IMR-90 (cell line): ENCODE data around the gene LHX5. TPM values are rescaled to one million over a fixed set of nuclear protein-coding genes. Genes with fewer than 3 reads are reported as not detected.

Experiments used
- ATAC-seq: fragments of 200-7000 bp; cut with Tn5 transposase; 2 replicates; pipeline ENCODE4 v1.9.1; 2020; ENCODE audit warnings: low read depth, mild to moderate bottlenecking, moderate library complexity
- BruUV-seq: library from RNA; stranded (reverse); fragments of 400-500 nt; replicated peaks from 2 replicates; lab custom pipeline; 2021; lab: Mats Ljungman, UMichigan
- CTCF ChIA-PET: fragments of 300-600 bp; formaldehyde crosslinking; extraction: SDS; loops from one replicate; lab custom pipeline; 2021; ENCODE audit warnings: antibody characterized with exemption; lab: Yijun Ruan, JAX
- POLR2A ChIA-PET: fragments of 300-600 bp; sonication (Branson Sonifier 250); formaldehyde crosslinking; loops from one replicate; lab custom pipeline; 2022; ENCODE audit warnings: antibody characterized with exemption; ENCODE audit not compliant: unreplicated experiment; lab: Charles Lee
- DNase-seq: peaks from one replicate; pipeline ENCODE4 v3.0.0; 2013
- H2AFZ ChIP-seq: replicated peaks from 2 replicates; pipeline ENCODE3; 2013; ENCODE audit warnings: low read length, mild to moderate bottlenecking; ENCODE audit not compliant: poor library complexity
- H2AK5ac ChIP-seq: 2 replicates; pipeline ENCODE4 v1.6.1; 2013; ENCODE audit warnings: low read depth, low read length, inconsistent platforms
- H2AK9ac ChIP-seq: replicated peaks from 2 replicates; pipeline ENCODE3; 2013; ENCODE audit warnings: mild to moderate bottlenecking, low read depth, low read length, moderate library complexity; ENCODE audit not compliant: poor library complexity
- H2BK120ac ChIP-seq: 2 replicates; pipeline ENCODE4 v1.6.1; 2013; ENCODE audit warnings: low read depth, low read length, inconsistent platforms
- H2BK15ac ChIP-seq: 3 replicates; pipeline ENCODE4 v1.6.1; 2013; ENCODE audit warnings: low read depth, low read length, inconsistent platforms
- H2BK20ac ChIP-seq: 2 replicates; pipeline ENCODE4 v1.6.1; 2013; ENCODE audit warnings: low read depth, mild to moderate bottlenecking, inconsistent platforms, low read length, moderate library complexity
- H2BK5ac ChIP-seq: 2 replicates; pipeline ENCODE4 v1.6.1; 2013; ENCODE audit warnings: mild to moderate bottlenecking, low read depth, low read length, inconsistent platforms; ENCODE audit not compliant: poor library complexity, severe bottlenecking
- H3K14ac ChIP-seq: replicated peaks from 2 replicates; pipeline ENCODE4 v1.6.1; 2013; ENCODE audit warnings: low read depth, low read length, inconsistent platforms
- H3K18ac ChIP-seq: 2 replicates; pipeline ENCODE4 v1.6.1; 2013; ENCODE audit warnings: low read depth, low read length, control low read depth
- H3K23ac ChIP-seq: 2 replicates; pipeline ENCODE4 v1.6.1; 2013; ENCODE audit warnings: low read depth, low read length, inconsistent platforms
- H3K27ac ChIP-seq: 2 replicates; pipeline ENCODE4 v1.5.1; 2013; ENCODE audit warnings: mild to moderate bottlenecking, control low read depth, low read length; ENCODE audit not compliant: insufficient read depth
- H3K27me3 ChIP-seq: 2 replicates; pipeline ENCODE4 v1.6.1; 2013; ENCODE audit warnings: low read length; ENCODE audit not compliant: control insufficient read depth, insufficient read depth
- H3K36me3 ChIP-seq: 2 replicates; pipeline ENCODE4 v1.6.1; 2013; ENCODE audit warnings: low read length, mixed read lengths; ENCODE audit not compliant: control insufficient read depth, insufficient read depth
- H3K4ac ChIP-seq: 2 replicates; pipeline ENCODE4 v1.6.1; 2013; ENCODE audit warnings: low read depth, low read length, inconsistent platforms
- H3K4me1 ChIP-seq: 2 replicates; pipeline ENCODE4 v1.6.1; 2013; ENCODE audit warnings: low read length, mixed read lengths; ENCODE audit not compliant: control insufficient read depth, insufficient read depth
- H3K4me2 ChIP-seq: 2 replicates; pipeline ENCODE4 v1.6.1; 2013; ENCODE audit warnings: low read depth, mild to moderate bottlenecking, control low read depth, low read length, moderate library complexity
- H3K4me3 ChIP-seq: 2 replicates; pipeline ENCODE4 v1.5.1; 2013; ENCODE audit warnings: low read depth, mild to moderate bottlenecking, control low read depth, low read length, moderate library complexity; ENCODE audit not compliant: insufficient read depth
- H3K56ac ChIP-seq: 2 replicates; pipeline ENCODE4 v1.6.1; 2013; ENCODE audit warnings: low read length, inconsistent platforms; ENCODE audit not compliant: insufficient read depth; ENCODE audit errors: extremely low read depth
- H3K79me1 ChIP-seq, 2 experiments: 2 replicates each; pipeline ENCODE4 v1.6.1; 2013; ENCODE audit warnings: low read length in 2 of 2, inconsistent platforms in 1 of 2, low read depth in 1 of 2
- H3K9ac ChIP-seq: 2 replicates; pipeline ENCODE4 v1.6.1; 2013; ENCODE audit warnings: low read depth, low read length, control low read depth
- H3K9me1 ChIP-seq: 2 replicates; pipeline ENCODE4 v1.6.1; 2013; ENCODE audit warnings: low read length, inconsistent platforms; ENCODE audit not compliant: insufficient read depth
- H3K9me3 ChIP-seq: 2 replicates; pipeline ENCODE4 v1.6.1; 2013; ENCODE audit warnings: low read length; ENCODE audit not compliant: control insufficient read depth, insufficient read depth
- H4K20me1 ChIP-seq: 2 replicates; pipeline ENCODE4 v1.6.1; 2013; ENCODE audit warnings: low read length, inconsistent platforms; ENCODE audit not compliant: insufficient read depth
- H4K5ac ChIP-seq: 2 replicates; pipeline ENCODE4 v1.6.1; 2013; ENCODE audit warnings: mild to moderate bottlenecking, low read depth, low read length, control low read depth
- H4K8ac ChIP-seq, 2 experiments: 2 replicates each; pipeline ENCODE4 v1.6.1; 2013; ENCODE audit warnings: low read depth in 2 of 2, low read length in 2 of 2, control low read depth in 1 of 2, inconsistent platforms in 1 of 2
- H4K91ac ChIP-seq: 2 replicates; pipeline ENCODE4 v1.6.1; 2013; ENCODE audit warnings: low read depth, low read length, inconsistent platforms; ENCODE audit not compliant: insufficient read depth
- BHLHE40 ChIP-seq: fragments of 150-350 bp; IDR thresholded peaks from 2 replicates; pipeline ENCODE4 v1.6.1; 2016; ENCODE audit warnings: mild to moderate bottlenecking, low read depth, low read length
- CEBPB ChIP-seq: IDR thresholded peaks from 2 replicates; pipeline ENCODE4 v1.6.1; 2012; ENCODE audit warnings: low read depth, low read length, improper control_type of control experiment
- CHD1 ChIP-seq: IDR thresholded peaks from 2 replicates; pipeline ENCODE4 v1.6.1; 2012; ENCODE audit warnings: low read depth, low read length, improper control_type of control experiment
- CTCF ChIP-seq: conservative IDR thresholded peaks from 2 replicates; pipeline ENCODE4 v1.5.1; 2012; ENCODE audit warnings: mild to moderate bottlenecking, low read depth, low read length, improper control_type of control experiment
- ELK1 ChIP-seq: fragments of 150-350 bp; IDR thresholded peaks from 2 replicates; pipeline ENCODE4 v1.6.1; 2016; ENCODE audit warnings: low read depth, mild to moderate bottlenecking, low read length, moderate library complexity, borderline replicate concordance
- FOS ChIP-seq: fragments of 150-350 bp; IDR thresholded peaks from 2 replicates; pipeline ENCODE4 v1.6.1; 2016; ENCODE audit warnings: low read depth, low read length
- MAFK ChIP-seq: IDR thresholded peaks from 2 replicates; pipeline ENCODE4 v1.6.1; 2012; ENCODE audit warnings: low read depth, low read length, improper control_type of control experiment
- MAZ ChIP-seq: IDR thresholded peaks from 2 replicates; pipeline ENCODE4 v1.6.1; 2012; ENCODE audit warnings: low read depth, mild to moderate bottlenecking, low read length, improper control_type of control experiment, moderate library complexity, borderline replicate concordance
- MXI1 ChIP-seq: IDR thresholded peaks from 2 replicates; pipeline ENCODE4 v1.6.1; 2012; ENCODE audit warnings: low read depth, mild to moderate bottlenecking, low read length, moderate library complexity, borderline replicate concordance
- NFE2L2 ChIP-seq: fragments of 150-350 bp; IDR thresholded peaks from 2 replicates; pipeline ENCODE4 v1.6.1; 2016; ENCODE audit warnings: low read depth, mild to moderate bottlenecking, low read length
- POLR2A ChIP-seq: IDR thresholded peaks from 2 replicates; pipeline ENCODE4 v1.6.1; 2012; ENCODE audit warnings: mild to moderate bottlenecking, low read depth, low read length
- RAD21 ChIP-seq: IDR thresholded peaks from 2 replicates; pipeline ENCODE4 v1.6.1; 2012; ENCODE audit warnings: low read length, improper control_type of control experiment
- RCOR1 ChIP-seq: IDR thresholded peaks from 2 replicates; pipeline ENCODE4 v1.6.1; 2012; ENCODE audit warnings: mild to moderate bottlenecking, low read length, improper control_type of control experiment; ENCODE audit not compliant: insufficient replicate concordance
- RFX5 ChIP-seq: IDR thresholded peaks from 2 replicates; pipeline ENCODE4 v1.8.0; 2012; ENCODE audit warnings: low read depth, mild to moderate bottlenecking, low read length, moderate library complexity
- SMC3 ChIP-seq: fragments of 150-350 bp; IDR thresholded peaks from 2 replicates; pipeline ENCODE4 v1.6.1; 2016; ENCODE audit warnings: low read depth, mild to moderate bottlenecking, antibody characterized with exemption, low read length, moderate library complexity
- USF2 ChIP-seq: fragments of 150-350 bp; IDR thresholded peaks from 2 replicates; pipeline ENCODE4 v1.6.1; 2017; ENCODE audit warnings: mild to moderate bottlenecking, antibody characterized with exemption, low read length, low read depth
- WGBS, 2 experiments: methylation state at CpG; one replicate each; pipeline versions ENCODE4 v1.1.5 to v1.1.7; 2013; ENCODE audit warnings: missing lambda C conversion rate in 2 of 2; ENCODE audit not compliant: insufficient read length in 1 of 2; ENCODE audit errors: extremely low coverage in 2 of 2; 5-methylcytosine and 5-hydroxymethylcytosine counted together
- dilution Hi-C: fragments of 300-500 bp; cut with HindIII; formaldehyde crosslinking; loops from one replicate; pipeline ENCODE4 v1.14.3; 2018; ENCODE audit warnings: low sequenced_read_pairs; ENCODE audit not compliant: unreplicated experiment
- in situ Hi-C: fragments of 300-500 bp; cut with MboI; formaldehyde crosslinking; loops from 3 replicates; pipeline ENCODE4 v1.14.3; 2019; ENCODE audit warnings: low sequenced_read_pairs, inconsistent platforms, mixed read lengths
- intact Hi-C: fragments of 100-400 bp; cut with micrococcal nuclease; formaldehyde crosslinking; loops from 2 replicates; pipeline ENCODE4 v1.10.0; 2022
- polyA plus RNA-seq, 3 experiments: library from polyadenylated mRNA; depleted of rRNA; stranded (reverse); fragments of >200 nt; gene quantifications; 2 replicates each; pipeline ENCODE4 v1.2.3, GENCODE V29; 2012; ENCODE audit warnings: low replicate concordance in 1 of 3
- total RNA-seq: library from RNA; depleted of rRNA; stranded (reverse); fragments of >200 nt; gene quantifications from 2 replicates; pipeline ENCODE4 v1.2.3, GENCODE V29; 2012

LHX5 gene
- total and polyA plus RNA-seq, 2 of the 4 experiments (the other 2 are of a cell fraction): not detected

GRCh38 chr12:113452458-113452857, 19.2 kb downstream of the LHX5 start:
- Histone ChIP-seq H2BK120ac (no peak overlapping the region), H3K9me1 (no peaks in the 10 kb centered on the region), H3K9ac (no peak overlapping the region), H2BK5ac (no peak overlapping the region), H4K5ac (no peak overlapping the region), H3K9me3 (no peaks in the 10 kb centered on the region), H4K8ac (no peak overlapping the region), H4K91ac (no peak overlapping the region), H2AK9ac (no peak overlapping the region), H3K4me1 (no peaks in the 10 kb centered on the region), H3K27me3 (peaks cover 3% of the 10 kb centered on the region; the same call in 1 of the 2 replicates), H2AFZ (no peak overlapping the region), H2BK15ac (no peak overlapping the region), H3K27ac (no peak overlapping the region), H2BK20ac (no peak overlapping the region), H3K56ac (no peak overlapping the region), H3K23ac (no peak overlapping the region), H3K4ac (no peak overlapping the region), H3K18ac (no peak overlapping the region), H4K20me1 (no peaks in the 10 kb centered on the region), H3K79me1 (no peaks in the 10 kb centered on the region), H3K4me2 (no peak overlapping the region), H3K4me3 (no peak overlapping the region), H2AK5ac (no peak overlapping the region), H3K14ac (no peak overlapping the region), H3K36me3 (no peaks in the 10 kb centered on the region)
- intact Hi-C loops: no loop called here
- dilution Hi-C loops: no loop called here
- TF ChIP-seq BHLHE40 (no peak), CTCF (no peak), FOS (no peak), ELK1 (no peak), SMC3 (no peak), MAFK (no peak), RCOR1 (no peak), MXI1 (no peak), POLR2A (no peak), CEBPB (no peak), RFX5 (no peak), NFE2L2 (no peak), MAZ (no peak), CHD1 (no peak), USF2 (no peak), RAD21 (no peak)
- in situ Hi-C loops: no loop called here
- CTCF ChIA-PET: interaction anchor here (1.3 kb wide), 1 partner anchor 9 kb away, joined by 4 read pairs; no protein-coding TSS in a partner anchor
- no peak for DNase-seq
- ATAC-seq: no peak
- WGBS, 2 experiments: no CpG with 5 or more reads among the region's 2 CpGs
- POLR2A ChIA-PET: interaction anchor here (0.6 kb wide), 1 partner anchor 434 kb away, joined by 4 read pairs; no protein-coding TSS in a partner anchor
- BruUV-seq: no TSS peak
